Measurements from ENCODE around the gene KRTDAP.
A peak's percentile ranks its signal among the peaks of the same experiment; 100 is the strongest.

KRTDAP gene

GRCh38 chr19:35512831-35513627 is 22.8 kb upstream of the KRTDAP start:
- DNase-seq = no peak

- no peak for DNase-seq
These were observed 21.1 kb upstream of the KRTDAP start for GRCh38 chr19:35511337-35511736.

DNA sequence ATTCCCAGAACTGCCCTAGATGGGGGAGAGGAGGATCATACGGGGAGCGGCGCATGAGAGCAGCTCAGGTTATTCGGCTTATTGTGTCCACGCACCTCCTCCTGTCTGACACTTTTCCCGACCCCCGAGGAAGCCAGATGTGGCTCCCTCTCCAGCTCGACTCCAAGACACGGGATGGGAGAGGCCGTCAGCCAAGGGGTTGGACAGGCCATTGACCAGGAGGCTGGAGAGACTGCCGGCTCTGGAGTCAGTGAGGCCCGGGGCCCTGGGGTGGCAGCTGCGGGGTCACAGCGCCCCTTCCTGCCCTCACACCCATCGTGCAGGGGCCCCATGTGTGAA is 20.3 kb upstream of the KRTDAP start:
- no peak for DNase-seq

GRCh38 chr19:35509861-35510625 is 19.8 kb upstream of the KRTDAP start:
- DNase-seq = peak; percentile 40

DNA sequence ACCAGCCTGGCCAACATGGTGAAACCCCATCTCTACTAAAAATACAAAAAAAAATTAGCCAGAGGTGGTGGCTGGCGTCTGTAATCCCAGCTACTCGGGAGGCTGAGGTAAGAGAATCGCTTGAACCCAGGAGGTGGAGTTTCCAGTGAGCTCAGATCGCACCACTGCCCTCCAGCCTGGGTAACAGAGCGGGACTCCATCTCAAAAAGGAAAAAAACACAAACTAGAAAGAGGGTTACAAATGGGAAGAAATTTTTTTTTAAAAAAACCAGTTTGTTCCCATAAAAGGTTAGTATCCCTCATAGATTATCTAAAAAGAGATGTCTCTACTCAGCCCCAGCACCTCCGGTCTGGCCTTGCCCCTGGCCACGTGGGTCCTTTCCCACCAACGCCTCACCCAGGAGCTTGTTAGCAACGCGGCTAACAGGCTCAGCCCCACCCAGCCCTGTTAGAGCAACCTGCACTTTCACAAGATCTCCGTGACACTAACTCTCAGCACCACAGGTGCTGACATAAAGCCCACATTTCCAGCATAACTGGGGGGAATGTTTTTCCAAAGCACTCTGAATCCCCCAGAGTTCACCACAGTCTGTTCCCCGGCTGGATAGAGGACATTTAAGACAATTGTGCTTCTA is 18.9 kb upstream of the KRTDAP start:
- DNase-seq = no peak

DNA sequence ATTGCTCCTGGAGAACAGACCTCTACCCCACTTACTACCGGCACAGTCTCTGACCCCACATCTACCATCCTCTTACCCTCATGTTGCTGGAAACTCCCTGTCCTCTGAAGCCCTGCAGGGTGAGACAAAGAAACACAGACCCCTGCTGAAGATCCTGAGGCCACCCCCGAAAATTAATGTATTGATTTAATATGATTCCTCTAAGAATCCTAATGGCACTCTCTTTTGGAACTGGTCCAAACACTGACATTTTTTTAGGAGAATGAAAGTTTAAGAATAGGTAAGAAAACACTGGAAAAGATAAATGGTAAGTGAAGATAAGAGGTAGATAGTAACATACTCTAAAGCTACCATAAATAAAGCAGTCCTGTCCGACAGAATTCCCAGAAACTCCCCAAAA is 17.9 kb upstream of the KRTDAP start:
- DNase-seq = no peak

DNA sequence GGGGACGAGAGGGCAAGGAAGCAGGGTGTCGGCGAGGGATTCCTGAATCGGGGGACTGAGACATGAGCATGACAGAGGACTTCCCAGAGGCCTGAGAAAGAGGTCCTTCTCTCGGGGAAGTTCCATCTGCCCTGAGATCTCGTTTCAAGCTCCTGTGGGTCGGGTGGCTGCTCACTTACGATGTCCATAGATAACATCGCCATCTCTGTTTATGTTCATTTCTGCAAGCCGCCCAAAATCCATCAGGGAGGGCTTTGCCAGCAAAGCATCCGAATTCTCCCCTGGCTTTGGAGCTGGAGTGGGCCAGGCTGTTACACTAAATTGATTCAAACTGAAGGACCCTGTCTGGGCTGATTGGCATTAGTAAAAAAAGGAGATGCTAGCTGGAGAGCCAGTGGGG is 17.3 kb upstream of the KRTDAP start:
- no peak for DNase-seq

DNA sequence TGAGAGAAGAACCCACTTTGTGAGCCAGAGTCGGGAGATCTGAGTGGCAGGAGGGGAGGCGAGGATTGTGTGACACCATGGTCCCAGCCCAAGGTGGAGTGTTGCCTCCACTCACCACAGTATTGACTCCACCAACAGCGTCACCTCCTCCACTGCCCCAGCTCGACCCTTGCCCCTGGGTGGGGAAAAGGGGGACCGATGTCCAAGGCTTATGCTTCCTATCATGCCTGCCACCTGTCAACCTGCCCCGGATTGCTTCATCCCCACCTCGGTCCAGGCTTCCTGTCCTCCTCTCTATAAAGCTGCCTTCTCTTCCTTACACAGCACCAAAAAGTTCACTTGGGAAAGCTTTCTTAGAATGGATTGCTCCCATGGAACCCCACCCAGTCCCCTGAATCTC is 15.7 kb upstream of the KRTDAP start:
- no peak for DNase-seq

GRCh38 chr19:35502751-35503150 is 12.5 kb upstream of the KRTDAP start:
- DNase-seq = no peak

- DNase-seq = no peak
These were observed 11.4 kb upstream of the KRTDAP start for GRCh38 chr19:35501684-35502083.

DNA sequence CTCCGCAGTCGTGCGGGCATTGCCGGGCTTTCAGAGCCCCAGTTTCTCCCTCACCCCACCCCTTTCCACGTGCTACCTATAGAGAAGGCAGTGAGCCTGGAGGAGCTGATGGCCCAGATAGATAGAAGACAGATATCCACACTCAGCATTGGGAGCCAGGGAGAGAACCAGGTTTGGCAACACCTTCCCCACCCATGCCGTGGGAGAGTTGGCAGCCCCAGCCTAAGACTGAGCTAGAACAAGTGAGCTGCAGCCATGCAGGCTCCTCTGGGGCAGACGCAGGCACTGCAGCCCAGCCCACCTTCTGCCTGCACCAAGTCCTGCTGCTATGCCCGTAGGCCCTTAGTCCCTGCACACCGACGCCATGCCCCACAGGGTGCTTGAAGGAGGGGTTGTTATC is 10.3 kb upstream of the KRTDAP start:
- DNase-seq = no peak

DNA sequence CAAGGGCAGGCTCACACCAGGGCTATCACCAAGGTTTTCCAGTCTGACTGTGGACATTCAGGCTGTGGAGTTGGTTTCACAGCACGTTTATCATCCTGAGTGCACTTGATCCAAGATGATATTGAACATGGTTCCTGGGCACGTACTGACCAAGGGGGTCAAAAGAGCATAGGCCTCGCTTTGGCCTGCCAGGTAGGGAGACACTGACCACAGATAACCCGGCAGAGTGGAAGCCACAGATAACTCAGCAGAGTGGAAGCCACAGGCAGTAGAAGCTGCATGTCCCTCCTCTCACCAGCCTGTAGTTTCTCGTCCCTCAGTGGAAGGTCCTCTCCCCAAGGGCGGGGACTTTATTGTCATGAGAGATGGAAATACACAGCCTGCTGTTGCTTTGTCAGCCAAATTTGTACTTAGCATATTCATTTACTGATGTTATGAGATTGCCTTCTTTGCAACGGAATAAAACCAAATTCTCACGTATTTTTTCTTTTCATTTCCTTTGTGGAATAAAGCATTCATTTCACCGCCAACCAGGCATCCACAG is 8.8 kb upstream of the KRTDAP start:
- no peak for DNase-seq

DNA sequence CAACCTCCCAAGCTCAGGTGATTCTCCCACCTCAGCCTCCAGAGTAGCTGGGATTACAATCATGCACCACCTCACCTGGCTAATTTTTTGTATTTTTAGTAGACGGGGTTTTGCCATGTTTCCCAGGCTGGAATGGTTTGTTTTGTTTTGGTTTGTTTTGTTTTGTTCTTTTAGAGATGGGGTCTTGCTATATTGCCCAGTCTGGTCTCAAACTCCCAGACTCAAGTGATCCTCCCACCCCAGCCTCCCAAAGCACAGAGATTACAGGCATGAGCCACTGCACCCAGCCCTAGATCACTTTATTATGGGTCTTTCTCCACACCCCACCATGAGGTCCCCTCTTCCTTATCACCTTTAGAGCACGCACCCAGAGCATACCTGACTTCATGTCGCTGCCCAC is 8.0 kb upstream of the KRTDAP start:
- no peak for DNase-seq

- DNase-seq = no peak
These were observed 7.1 kb upstream of the KRTDAP start for GRCh38 chr19:35497406-35497805.

DNA sequence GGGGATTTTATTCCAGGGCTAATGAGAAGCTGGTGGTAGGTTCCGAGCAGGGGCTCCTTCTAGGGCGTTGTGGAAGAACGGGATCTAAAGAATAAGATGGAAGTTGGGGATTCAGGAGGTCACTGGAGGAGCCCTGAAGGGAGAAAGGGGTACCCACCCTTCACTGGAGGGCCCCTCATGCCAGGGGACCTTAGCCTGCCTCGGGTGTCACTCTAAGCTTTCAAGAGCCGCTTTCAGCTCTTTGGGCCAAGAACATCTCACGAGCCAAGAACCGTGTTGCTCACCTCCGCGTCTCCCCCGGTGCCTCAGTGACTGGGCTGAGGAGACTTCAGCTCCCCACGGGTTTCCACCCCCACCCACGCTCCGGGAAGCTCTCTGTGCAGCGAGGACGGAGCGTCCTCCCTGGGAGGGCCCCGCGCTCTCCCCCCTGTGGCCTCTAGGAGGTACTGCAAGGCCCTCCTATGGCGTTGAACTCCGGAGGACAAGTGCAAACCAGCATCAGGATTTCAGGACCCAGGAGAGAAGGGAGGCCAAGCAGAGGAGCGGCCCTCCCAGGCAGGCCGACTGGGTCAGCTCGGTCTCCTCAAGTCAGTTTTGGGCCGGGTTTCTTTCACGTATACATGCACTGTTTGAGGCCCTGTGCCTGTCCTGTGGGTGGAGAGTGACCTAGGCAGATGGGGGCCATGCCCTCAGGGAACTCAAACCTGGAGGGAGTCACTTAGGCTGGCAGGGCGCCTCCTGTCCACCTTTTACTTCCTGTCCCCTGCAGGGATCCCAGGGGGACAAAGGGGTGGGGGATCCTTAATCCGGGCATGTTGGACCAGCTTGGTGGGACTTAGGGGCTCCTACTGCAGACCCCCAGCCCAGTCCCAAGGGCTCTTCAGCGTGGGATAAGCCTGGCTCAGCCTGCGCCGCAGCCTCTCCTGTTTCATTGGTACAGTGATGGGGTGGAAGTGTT is 5.1 kb upstream of the KRTDAP start:
- peak; percentile 62 for DNase-seq

GRCh38 chr19:35493971-35494370 is 3.7 kb upstream of the KRTDAP start:
- no peak for DNase-seq

GRCh38 chr19:35491836-35492360 is 1.6 kb upstream of the KRTDAP start:
- no peak for DNase-seq

GRCh38 chr19:35488677-35489076 is 1.6 kb downstream of the KRTDAP start:
- DNase-seq = no peak

DNA sequence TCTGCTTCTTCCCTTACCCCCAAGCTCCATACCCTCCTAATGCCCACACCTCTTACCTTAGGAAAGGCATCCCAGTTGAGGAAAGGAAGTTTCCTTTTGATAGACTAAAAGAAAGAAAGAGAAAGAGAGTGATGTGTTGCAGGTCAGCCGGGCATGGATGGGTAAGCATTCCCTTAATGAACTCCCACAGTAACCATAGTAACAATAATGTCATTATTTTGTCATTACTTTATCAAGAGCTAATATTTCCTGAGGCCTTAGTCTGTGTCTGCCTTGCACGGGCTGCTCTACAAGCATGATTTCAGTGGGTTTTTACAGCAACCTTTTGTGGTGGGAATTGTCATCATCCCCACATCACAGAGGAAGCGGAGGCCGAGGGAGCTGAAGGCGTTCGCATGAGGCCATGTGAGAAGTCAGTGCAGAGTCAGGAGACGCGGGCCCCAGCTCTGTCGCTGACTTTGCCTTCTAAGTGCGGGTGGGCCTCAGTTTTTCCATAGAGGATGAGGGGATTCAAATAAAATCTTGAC is 2.5 kb downstream of the KRTDAP start:
- no peak for DNase-seq

DNA sequence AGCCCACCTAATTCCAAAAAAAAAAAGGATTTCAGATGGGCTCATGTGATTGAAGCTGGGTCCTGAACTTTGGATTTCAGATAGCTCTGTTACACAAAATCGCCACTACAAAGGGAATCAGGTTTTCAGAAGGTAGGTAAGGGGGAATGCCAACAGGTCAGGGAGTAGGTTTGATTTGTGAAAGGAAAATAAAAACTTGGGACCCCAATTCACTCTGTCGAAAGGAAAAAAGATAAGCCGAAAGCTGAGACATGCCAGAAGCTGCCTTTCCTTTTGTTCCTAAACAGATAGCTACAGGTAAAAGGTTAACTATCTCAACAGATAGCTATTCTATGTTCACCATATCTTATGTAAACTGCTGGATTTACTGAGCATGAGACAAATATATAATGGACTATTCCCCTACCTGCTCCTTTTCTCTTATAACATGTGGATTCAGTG is 4.0 kb downstream of the KRTDAP start:
- DNase-seq = no peak

DNA sequence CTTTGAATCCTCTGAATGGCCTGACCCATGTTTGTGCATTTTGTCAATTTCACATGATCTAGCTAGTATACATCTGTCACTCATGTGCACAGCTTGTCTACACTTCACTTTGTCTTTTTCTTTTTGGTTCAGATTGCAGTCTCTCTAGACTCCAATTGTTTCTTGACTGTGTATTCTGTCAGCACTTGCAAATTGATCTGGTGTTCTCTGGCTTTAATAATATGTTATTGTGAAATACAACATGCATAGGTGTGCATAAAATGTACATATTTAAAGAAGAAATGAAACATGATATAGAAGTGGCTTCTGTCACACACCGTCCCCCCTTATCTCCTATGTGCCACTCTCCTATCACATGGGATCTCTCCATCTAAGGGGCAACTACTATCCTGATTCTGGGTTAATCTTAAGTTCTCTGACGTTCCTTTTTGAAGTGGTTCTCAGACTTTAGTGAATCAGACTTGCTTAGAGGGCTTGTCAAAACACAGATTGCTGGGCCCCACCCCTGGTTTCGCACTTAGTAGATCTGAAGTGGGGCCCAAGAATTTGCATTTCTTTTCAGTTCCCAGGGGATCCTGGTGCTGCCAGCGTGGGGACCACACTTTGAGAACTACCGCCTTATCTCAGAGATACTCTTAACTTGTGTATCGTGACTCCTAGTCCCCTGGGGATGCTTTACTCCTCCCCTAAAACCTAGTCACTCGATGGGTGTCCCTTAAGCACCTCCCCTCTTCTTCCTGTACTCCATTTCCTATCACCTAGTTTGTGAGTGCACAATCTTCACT is 5.8 kb downstream of the KRTDAP start:
- DNase-seq = no peak
